Thyroid gland (tissue), 4 donors: Measurements from ENCODE around the gene AFAP1. TPM values are rescaled to one million over a fixed set of nuclear protein-coding genes. Genes with fewer than 3 reads are reported as not detected.

Source experiments
- DNase-seq, 2 donors: peaks; one replicate each; pipeline ENCODE4 v3.0.0-alpha.2; 2019
- H3K27ac ChIP-seq, 3 donors: fragments of 200-600 bp; sonication (generic); 1 replicate in 2 of 3; 2 replicates in 1 of 3; pipeline ENCODE4 v1.5.1; 2016 to 2019; ENCODE audit warnings: mild to moderate bottlenecking in 1 of 3, moderate library complexity in 1 of 3
- H3K27me3 ChIP-seq: fragments of 200-600 bp; sonication (generic); one replicate; pipeline ENCODE4 v1.5.1; 2019
- H3K36me3 ChIP-seq, 2 donors: fragments of 200-600 bp; sonication (generic); one replicate each; pipeline ENCODE4 v1.5.1; 2016 to 2019
- H3K4me1 ChIP-seq, 2 donors: fragments of 200-600 bp; sonication (generic); one replicate each; pipeline ENCODE4 v1.5.1; 2017 to 2019
- H3K4me3 ChIP-seq, 3 donors: fragments of 200-600 bp; sonication (generic); replicated peaks in 1 of 3; 1 replicate in 2 of 3; 2 replicates in 1 of 3; pipeline ENCODE4 v1.5.1; 2016; ENCODE audit warnings: mild to moderate bottlenecking in 1 of 3
- H3K9me3 ChIP-seq: fragments of 200-600 bp; sonication (generic); one replicate; pipeline ENCODE4 v1.5.1; 2017
- POLR2A ChIP-seq, 2 donors: fragments of 450-650 bp; IDR thresholded peaks; one replicate each; pipeline ENCODE4 v1.6.1; 2017; ENCODE audit warnings: antibody characterized with exemption in 2 of 2, mild to moderate bottlenecking in 2 of 2, moderate library complexity in 1 of 2
- WGBS, 2 donors: methylation state at CpG; one replicate each; pipeline ENCODE4 v1.1.5; 2017; 5-methylcytosine and 5-hydroxymethylcytosine counted together
- intact Hi-C: fragments of 100-400 bp; cut with DNase I; formaldehyde crosslinking; loops from one replicate; pipeline ENCODE4 v1.15.1; 2023
- total RNA-seq, 4 donors: library from RNA; depleted of rRNA; stranded (reverse); fragments of >200 nt; gene quantifications; one replicate each; pipeline ENCODE4 v1.2.3, GENCODE V29; 2016
- TF ChIP-seq, protein P1 (sequence below), 6 experiments: fragments of 200-600 bp in 3 of 6; fragments of 450-650 bp in 3 of 6; sonication (generic) in 3 of 6; IDR thresholded peaks; one replicate each; pipeline ENCODE4 v1.5.1; 2016 to 2019; ENCODE audit warnings: antibody characterized with exemption in 6 of 6, mild to moderate bottlenecking in 2 of 6, inconsistent platforms in 1 of 6, moderate library complexity in 1 of 6

The AFAP1 gene
- total RNA-seq, 4 donors from 2014 or later: 12.3 to 33.3 (median 26.2) TPM

DNA sequence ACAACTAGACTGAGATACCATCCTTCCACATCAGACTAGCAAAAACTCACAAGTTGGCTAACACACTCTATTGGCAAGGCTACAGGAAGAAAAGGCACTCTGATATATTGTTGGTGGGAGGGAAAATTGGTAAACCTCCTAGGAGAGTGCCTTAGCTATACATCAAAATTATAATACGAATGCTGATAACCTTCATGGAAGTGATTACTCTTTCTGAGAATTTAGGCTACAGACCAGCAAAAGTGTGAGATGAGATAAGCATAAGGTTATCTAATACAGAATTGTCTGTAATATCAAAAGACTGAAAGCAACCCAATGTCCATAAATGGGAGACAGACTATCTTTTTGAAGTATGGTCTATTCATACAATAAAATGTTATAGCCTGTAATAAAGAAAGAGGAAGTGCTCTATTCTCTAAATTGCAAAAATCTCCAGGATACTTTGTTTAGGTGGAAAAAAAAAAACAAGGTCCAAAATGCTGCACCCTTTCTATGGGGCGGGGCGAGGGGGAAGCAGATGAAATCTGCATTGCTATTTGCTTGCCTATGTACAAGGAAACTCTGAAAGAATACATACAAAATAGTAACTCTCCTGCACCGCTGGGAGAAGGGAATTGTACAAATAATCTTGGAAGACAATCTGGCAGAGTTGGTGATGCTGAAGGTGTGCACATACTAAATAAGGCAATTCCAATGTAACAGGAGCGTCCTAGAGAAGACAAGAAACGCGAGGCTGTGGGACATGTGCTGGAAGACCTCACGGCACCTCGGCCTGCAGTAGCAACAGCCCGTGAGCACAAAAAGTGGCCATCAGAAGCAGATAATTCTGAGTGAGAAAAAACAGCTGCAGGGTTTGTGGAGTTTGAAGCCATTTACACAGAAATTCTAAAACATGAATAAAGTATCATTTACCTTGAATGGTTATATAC is 109.7 kb downstream of the AFAP1 start:
- peaks cover 0 to 5% of the 10 kb centered on the region in 2 donors for H3K36me3 ChIP-seq
- no peaks in the 10 kb centered on the region for H3K27me3 ChIP-seq
- H3K27ac ChIP-seq: peak overlapping the region in 1 of 3 donors; percentile 50
- 84 to 87% methylated on average over 10 of the region's 10 CpGs for WGBS, 2 donors
- intact Hi-C loops: no loop called here
- DNase-seq: no peak
- H3K9me3 ChIP-seq: no peaks in the 10 kb centered on the region
- TF ChIP-seq POLR2A (IDR thresholded peaks at IDR 0.05): no peak
- TF ChIP-seq, protein P1, sequence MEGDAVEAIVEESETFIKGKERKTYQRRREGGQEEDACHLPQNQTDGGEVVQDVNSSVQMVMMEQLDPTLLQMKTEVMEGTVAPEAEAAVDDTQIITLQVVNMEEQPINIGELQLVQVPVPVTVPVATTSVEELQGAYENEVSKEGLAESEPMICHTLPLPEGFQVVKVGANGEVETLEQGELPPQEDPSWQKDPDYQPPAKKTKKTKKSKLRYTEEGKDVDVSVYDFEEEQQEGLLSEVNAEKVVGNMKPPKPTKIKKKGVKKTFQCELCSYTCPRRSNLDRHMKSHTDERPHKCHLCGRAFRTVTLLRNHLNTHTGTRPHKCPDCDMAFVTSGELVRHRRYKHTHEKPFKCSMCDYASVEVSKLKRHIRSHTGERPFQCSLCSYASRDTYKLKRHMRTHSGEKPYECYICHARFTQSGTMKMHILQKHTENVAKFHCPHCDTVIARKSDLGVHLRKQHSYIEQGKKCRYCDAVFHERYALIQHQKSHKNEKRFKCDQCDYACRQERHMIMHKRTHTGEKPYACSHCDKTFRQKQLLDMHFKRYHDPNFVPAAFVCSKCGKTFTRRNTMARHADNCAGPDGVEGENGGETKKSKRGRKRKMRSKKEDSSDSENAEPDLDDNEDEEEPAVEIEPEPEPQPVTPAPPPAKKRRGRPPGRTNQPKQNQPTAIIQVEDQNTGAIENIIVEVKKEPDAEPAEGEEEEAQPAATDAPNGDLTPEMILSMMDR (IDR thresholded peaks at IDR 0.05): no peak
- H3K4me1 ChIP-seq: no peaks in the 10 kb centered on the region
- no peak overlapping the region for H3K4me3 ChIP-seq

DNA sequence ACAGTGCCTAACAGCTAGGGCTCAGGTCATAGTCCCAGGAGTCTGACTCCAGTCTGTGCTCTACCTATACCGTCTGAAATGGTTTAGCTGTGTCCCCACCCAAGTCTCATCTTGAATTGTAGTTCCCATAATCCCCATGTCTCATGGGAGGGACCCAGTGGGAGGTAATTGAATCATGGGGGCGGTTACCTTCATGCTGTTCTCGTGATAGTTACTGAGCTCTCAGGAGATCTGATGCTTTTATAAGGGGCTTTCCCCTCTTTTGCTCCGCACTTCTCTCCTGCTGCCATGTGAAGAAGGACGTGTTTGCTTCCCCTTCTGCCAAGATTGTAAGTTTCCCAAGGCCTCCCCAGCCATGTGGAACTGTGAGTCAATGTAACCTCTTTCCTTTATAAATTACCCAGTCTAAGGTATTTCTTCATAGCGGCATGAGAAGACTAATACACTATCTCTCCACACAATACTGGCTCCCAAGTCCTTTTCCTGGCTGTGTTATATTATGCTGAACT is 110.8 kb downstream of the AFAP1 start:
- TF ChIP-seq POLR2A (IDR thresholded peaks at IDR 0.05): no peak
- TF ChIP-seq, protein P1 (IDR thresholded peaks at IDR 0.05): no peak
- intact Hi-C loops: no loop called here
- Histone ChIP-seq H3K27me3 (no peaks in the 10 kb centered on the region), H3K27ac (peak overlapping the region in 2 of 3 donors; percentile 27 to 50), H3K9me3 (no peaks in the 10 kb centered on the region), H3K4me1 (peaks cover 0 to 9% of the 10 kb centered on the region in 2 donors), H3K36me3 (peaks cover 0 to 5% of the 10 kb centered on the region in 2 donors), H3K4me3 (no peak overlapping the region)
- no peak for DNase-seq
- 90% methylated on average over 6 of the region's 6 CpGs for WGBS, 2 donors

DNA sequence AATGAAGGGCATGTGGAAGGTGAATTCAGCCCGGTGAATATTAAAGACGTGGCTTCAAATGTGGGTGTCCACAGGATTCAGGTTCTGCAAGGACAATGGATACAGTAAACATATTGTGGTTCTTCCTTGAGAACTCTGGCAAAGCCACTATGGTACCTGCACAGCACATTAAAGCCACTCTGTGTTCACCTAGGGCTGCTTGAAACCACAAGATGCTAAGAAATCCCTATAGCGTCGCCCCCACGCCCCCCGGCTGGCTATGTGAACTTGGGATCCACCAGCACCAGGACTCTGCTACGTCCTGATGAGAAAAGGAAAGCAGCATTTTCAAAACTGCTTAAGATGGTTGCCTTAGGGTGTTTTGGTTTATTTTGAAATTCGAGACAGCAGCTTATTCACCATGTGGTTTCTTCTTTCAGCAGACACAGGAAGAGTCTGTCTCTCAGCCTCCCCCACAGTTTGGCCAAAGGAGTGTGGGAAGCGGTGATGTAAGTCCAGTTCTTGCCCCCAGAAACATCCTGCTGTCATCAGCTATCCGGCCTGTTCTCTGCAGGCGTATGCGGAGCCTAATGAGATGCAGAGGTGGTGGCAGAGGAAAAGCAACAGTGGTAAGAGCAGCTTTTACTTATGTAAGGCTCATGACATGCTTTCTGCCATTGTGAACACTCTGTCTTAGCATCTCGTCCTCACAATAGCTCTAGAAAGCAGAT is 111.5 kb downstream of the AFAP1 start:
- Histone ChIP-seq H3K4me1 (peaks cover 2 to 15% of the 10 kb centered on the region in 2 donors), H3K4me3 (no peak overlapping the region), H3K27me3 (no peaks in the 10 kb centered on the region), H3K27ac (peak overlapping the region; percentile 27 to 50 (median 30)), H3K9me3 (no peaks in the 10 kb centered on the region), H3K36me3 (peaks cover 0 to 5% of the 10 kb centered on the region in 2 donors)
- intact Hi-C loops: no loop called here
- WGBS, 2 donors: 62 to 75% methylated on average over 13 of the region's 13 CpGs
- TF ChIP-seq POLR2A (IDR thresholded peaks at IDR 0.05): no peak
- TF ChIP-seq, protein P1 (IDR thresholded peaks at IDR 0.05): no peak
- no peak for DNase-seq

DNA sequence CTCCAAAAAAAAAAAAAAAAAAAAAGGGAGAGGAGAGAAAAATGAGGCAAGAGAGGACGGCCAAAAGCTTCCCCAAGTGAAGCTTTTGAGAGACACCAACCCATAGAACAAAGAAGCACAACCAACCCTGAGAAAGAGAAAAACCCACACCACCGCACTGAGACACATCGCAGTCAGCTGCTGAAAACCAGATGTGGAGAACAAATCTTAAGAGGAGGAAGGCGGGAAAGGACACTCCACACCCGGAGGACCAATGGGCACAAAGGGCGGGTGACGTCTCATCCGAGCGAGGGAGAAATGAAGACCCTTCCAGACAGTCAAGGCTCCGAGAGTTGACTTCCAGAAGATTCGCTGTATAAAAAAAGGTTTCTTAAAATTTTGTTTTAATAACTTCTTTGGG is 112.1 kb downstream of the AFAP1 start:
- no peak overlapping the region for H3K4me3 ChIP-seq
- H3K27ac ChIP-seq: peak overlapping the region in 1 of 3 donors; percentile 21
- DNase-seq: no peak
- peaks cover 0 to 5% of the 10 kb centered on the region in 2 donors for H3K36me3 ChIP-seq
- no peaks in the 10 kb centered on the region for H3K9me3 ChIP-seq
- 93 to 94% methylated on average over 11 of the region's 11 CpGs for WGBS, 2 donors
- no peaks in the 10 kb centered on the region for H3K27me3 ChIP-seq
- H3K4me1 ChIP-seq: peaks cover 5 to 21% of the 10 kb centered on the region in 2 donors
- intact Hi-C loops: no loop called here
- TF ChIP-seq, protein P1 (IDR thresholded peaks at IDR 0.05): no peak
- TF ChIP-seq POLR2A (IDR thresholded peaks at IDR 0.05): no peak
